KOPT-K1 (cell line): ENCODE results near the gene BMAL1.

Experiments used
- H3K27ac ChIP-seq: fragments of 200-600 bp; sonication (generic); 2 replicates; pipeline ENCODE4 v1.5.1; 2016; ENCODE audit warnings: antibody characterized with exemption, mild to moderate bottlenecking, low read depth, low read length; ENCODE audit not compliant: poor library complexity, severe bottlenecking
- H3K36me3 ChIP-seq: fragments of 200-600 bp; sonication (generic); 2 replicates; pipeline ENCODE4 v1.5.1; 2017; ENCODE audit warnings: antibody characterized with exemption, mild to moderate bottlenecking, low read length, moderate library complexity; ENCODE audit not compliant: insufficient read depth
- H3K9me3 ChIP-seq: fragments of 200-600 bp; sonication (generic); 2 replicates; pipeline ENCODE4 v1.5.1; 2017; ENCODE audit warnings: antibody characterized with exemption, low read length, mild to moderate bottlenecking; ENCODE audit not compliant: insufficient read depth, poor library complexity, severe bottlenecking

BMAL1 gene

DNA sequence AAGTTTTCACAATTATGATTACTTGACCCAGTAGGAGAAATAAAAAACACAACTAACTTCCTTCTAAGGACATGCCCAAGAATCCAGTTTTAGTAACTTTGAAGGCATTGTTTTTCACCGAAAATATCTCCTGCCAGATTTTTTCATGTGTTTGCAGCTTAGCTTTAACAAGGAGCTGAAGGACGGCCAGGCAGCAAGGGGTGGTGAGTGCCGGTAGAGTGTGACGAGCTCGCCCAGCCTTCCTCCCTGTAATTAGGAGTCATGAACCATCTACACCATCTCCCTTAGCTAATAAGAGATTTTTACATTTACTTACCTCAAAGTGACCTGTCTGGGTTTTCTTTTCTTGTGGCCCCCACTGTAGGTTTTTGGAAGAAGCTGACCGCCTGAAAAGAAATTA, 72.0 kb downstream of the BMAL1 start:
- H3K36me3 ChIP-seq = peaks cover 9% of the 10 kb centered on the region; the same call in 1 of the 2 replicates
- H3K27ac ChIP-seq = no peak overlapping the region
- H3K9me3 ChIP-seq = no peaks in the 10 kb centered on the region

DNA sequence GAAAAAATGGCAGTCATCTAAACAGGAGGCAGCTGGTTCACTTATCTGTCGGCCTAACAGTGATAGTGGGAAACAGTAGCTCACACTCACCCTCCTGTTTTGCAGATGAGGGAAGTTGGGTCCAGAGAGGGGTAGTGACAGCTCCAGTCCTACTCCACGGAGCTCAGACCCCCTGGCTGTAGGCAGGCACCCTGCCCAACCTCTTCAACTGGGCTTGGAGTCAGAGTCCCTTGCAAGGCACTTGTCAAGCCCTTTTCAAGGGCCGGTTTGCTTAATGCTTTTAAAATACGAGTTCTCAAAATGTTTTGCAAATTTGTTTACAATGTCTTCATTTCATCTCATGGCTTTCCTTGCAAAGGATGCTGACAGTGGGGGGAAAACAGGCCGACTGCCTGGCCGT, 75.1 kb downstream of the BMAL1 start:
- Histone ChIP-seq H3K9me3 (no peaks in the 10 kb centered on the region), H3K27ac (no peak overlapping the region), H3K36me3 (peaks cover 36% of the 10 kb centered on the region)

DNA sequence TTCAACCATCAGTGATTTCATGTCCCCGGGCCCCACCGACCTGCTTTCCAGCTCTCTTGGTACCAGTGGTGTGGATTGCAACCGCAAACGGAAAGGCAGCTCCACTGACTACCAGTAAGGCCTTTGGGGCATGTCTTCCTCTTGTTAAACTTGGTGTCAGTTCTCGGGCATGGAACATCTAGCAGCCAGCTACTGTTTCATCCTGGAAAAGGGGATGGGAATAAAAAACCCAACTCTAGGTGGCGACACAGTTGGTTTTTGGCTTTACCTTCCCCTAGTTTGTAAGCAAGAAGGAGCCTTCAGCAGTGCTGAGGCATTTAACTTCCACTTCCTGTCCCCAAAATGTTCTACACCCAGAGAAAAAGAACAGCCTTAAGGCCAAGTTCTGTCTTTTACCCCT, 76.7 kb downstream of the BMAL1 start:
- peaks cover 51% of the 10 kb centered on the region for H3K36me3 ChIP-seq
- H3K9me3 ChIP-seq = no peaks in the 10 kb centered on the region
- H3K27ac ChIP-seq = no peak overlapping the region

DNA sequence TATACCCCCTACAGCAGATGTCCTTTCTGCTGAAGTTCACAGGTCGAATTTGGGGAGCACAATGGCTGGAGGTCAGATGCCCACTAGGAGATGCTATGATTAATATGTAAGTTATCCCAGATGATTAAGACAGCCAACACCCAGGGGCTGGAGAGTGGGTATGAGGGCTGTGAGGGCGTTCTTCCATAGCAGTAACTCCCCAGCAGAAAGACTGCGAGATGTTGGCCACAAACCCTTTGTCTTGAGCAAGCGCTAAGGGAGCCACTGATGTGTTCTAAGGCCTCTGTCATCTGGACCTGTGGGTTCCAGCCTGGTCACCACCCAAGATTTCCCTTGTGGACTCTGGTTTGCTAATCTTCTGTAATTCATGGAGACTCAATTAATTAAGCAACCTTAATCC, 77.6 kb downstream of the BMAL1 start:
- H3K36me3 ChIP-seq = peaks cover 53% of the 10 kb centered on the region
- no peaks in the 10 kb centered on the region for H3K9me3 ChIP-seq
- H3K27ac ChIP-seq = no peak overlapping the region

DNA sequence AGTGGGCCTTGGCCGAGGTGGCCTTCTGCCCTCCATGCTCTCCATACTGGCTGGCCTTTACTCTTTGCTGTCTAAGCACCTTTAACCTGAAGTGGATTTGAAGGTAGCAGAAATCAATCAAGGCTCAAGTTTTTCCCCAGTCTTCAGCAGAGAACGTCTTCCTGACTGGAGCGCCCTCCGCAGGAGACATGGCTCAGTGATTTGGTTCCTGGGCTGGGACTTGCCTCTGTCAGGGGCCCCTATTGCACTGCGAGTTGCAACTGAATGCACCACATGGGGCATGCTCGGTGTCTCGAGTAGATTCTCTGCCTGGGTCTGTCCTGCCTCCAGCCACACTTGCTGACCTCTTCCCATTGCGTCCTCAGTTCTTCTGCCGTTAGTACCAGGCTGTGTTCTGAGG, 79.6 kb downstream of the BMAL1 start:
- peaks cover 70% of the 10 kb centered on the region for H3K36me3 ChIP-seq
- no peak overlapping the region for H3K27ac ChIP-seq
- no peaks in the 10 kb centered on the region for H3K9me3 ChIP-seq

DNA sequence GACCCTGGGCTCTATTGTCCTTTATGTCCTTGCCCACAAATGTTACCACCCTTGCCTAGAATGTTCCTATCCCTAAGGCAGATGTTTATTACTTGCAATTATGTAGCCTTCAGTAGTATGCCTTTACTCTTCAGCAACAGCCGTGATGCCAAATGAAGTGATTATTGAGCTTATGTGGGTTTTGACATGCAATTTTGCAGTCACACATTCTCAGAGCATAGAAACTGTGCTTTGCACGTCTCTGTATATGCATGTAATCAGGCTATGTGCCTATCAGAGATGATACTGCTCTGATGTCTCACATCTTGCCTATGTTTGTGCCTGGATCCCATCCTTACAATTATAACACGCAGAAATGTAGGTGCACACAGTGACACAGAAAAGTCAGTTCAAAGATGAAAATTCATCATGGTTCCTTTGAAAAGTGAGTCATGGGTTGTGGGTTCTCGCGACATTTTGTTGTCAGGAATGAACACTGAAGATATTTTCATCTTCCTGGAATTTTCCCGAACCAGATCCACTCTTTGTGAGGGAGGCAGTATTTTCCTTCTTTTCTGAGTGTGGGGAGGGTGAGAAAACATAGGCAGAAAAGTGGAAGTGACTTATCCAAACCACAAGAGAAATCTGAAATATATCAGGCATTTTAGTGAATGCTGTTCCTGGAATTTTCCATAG, 81.1 kb downstream of the BMAL1 start:
- Histone ChIP-seq H3K9me3 (no peaks in the 10 kb centered on the region), H3K27ac (no peak overlapping the region), H3K36me3 (peaks cover 81% of the 10 kb centered on the region)

DNA sequence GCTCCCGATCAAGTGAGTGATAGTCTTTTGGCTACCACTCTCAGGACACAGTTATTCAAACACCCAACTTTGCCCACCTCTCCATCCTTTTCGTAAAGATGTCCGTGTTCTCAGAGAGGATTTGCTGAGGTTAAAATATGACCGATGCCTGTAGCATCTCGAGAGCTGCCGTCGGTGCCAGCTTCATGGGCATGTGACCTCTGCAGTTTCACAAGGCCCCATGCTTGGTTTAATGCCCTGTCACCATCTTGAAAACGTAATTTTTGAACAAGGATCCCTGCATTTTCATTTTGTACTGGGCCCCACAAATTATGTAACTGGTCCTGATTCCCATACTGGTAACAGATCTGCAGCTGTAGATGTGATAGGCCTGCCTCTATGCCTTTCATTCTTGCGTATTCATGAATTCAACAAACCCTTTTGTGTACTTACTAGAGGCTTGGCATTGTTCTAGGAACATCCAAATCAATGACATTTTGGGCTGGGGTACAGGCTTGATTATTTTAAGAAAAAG, 85.1 kb downstream of the BMAL1 start:
- H3K9me3 ChIP-seq = no peaks in the 10 kb centered on the region
- H3K27ac ChIP-seq = no peak overlapping the region
- peaks cover 92% of the 10 kb centered on the region for H3K36me3 ChIP-seq

DNA sequence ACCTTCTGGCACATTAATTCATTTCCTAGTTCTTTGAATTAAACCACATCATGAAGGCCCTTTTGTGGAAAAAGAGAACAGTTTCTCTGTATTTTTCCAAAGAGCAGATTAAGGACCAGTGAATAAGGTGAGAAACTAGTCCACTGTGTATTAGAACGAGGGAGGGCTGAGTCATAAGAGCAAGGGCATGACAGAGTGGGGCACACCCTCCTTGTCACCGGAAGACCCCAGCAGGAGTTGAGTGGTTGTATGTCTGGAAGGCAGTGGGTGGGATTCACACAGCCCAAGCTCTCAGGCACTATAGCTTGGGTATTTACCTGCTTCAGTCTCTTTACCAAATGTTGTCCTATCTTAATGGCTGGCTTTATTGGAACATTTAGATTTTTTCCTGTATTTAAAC, 86.8 kb downstream of the BMAL1 start:
- H3K27ac ChIP-seq = no peak overlapping the region
- peaks cover 93% of the 10 kb centered on the region for H3K36me3 ChIP-seq
- no peaks in the 10 kb centered on the region for H3K9me3 ChIP-seq

DNA sequence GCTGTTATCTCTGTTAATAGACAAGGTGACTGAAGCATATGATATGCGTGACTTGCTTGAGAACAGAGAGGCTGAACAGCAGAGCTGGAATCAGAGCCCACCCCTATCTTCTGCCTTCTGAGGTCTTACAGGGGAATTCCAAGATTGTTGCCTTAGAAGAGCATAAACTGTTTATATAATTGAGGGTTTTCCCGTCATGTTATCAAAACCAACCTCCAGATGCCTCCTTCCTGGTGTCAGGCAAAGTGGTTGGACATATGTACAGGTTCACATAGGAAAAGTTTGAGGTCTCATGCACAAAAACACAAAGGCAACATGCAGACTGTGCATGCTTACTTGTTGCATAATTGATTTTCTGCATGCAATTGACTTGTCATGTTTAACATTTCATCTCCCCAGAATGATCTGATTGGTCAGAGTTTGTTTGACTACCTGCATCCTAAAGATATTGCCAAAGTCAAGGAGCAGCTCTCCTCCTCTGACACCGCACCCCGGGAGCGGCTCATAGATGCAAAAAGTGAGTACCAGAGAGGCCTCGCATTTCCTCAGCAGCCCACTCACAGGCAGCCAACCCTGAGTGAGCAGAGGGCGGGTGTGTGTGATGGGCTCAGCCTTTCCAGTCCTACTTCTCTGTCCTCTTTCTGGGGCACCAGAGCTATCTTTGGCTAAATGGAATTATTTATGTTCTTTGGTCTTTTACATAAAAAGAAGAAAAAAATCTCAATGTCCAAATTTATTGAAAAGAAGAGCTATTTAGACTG, 88.9 kb downstream of the BMAL1 start:
- H3K9me3 ChIP-seq = no peaks in the 10 kb centered on the region
- no peak overlapping the region for H3K27ac ChIP-seq
- H3K36me3 ChIP-seq = peaks cover 94% of the 10 kb centered on the region

DNA sequence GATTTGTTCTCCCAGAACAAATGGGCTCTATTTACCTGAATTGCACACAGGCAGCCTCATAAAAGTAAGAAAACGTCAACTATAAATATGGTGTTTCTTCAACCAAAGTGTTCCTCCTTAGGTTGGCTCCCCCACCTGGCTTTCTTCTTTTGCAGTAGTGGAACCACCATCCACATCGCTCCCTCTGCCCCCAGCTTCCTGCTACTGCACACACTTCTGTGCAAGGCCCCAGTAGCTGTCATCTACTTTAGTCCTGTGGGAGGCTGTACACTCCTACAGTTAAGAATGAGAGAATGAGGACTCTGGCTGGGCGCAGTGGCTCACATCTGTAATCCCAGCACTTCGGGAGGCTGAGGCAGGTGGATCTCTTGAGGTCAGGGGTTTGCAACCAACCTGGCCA, 89.5 kb downstream of the BMAL1 start:
- H3K27ac ChIP-seq = no peak overlapping the region
- no peaks in the 10 kb centered on the region for H3K9me3 ChIP-seq
- H3K36me3 ChIP-seq = peaks cover 94% of the 10 kb centered on the region

DNA sequence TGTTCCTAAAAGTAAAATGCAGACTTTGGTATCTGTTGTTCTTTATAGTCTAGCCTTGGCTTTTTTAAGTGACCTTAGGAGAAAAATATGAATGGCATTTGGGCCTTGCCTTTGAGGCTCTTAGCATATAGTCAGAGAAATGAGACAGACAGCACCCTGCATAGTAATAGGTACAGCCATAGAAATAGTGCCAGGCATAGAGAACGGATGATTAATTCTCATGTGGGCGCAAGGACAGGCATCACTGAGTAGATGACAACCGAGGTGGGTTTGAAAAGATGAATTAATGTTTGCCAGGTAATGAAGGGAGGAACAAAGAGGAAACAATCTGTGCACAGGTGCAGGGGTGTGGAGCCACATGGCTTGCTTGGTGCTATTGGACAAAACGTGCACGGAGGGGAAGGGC, 90.5 kb downstream of the BMAL1 start:
- no peaks in the 10 kb centered on the region for H3K9me3 ChIP-seq
- peaks cover 96% of the 10 kb centered on the region for H3K36me3 ChIP-seq
- H3K27ac ChIP-seq = no peak overlapping the region

DNA sequence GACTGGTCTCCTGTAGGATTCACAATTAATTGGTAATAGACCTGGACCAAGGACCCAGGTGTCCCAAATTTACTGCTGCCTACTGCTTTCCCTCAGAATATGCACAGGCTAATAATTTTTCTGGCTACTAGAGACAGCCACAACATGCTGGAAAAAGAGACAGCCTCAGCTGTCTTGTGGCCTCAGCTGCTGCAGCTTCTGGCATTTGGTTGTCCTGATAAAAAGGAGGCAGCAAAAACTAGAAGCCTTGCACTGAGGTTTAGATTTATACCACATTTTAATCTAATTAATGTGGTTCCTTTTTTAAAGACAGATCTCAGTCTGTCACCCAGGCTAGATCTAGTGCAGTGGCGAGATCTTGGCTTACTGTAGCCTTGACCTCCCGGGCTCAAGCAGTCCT, 95.6 kb downstream of the BMAL1 start:
- Histone ChIP-seq H3K9me3 (no peaks in the 10 kb centered on the region), H3K36me3 (peaks cover 98% of the 10 kb centered on the region), H3K27ac (no peak overlapping the region)

DNA sequence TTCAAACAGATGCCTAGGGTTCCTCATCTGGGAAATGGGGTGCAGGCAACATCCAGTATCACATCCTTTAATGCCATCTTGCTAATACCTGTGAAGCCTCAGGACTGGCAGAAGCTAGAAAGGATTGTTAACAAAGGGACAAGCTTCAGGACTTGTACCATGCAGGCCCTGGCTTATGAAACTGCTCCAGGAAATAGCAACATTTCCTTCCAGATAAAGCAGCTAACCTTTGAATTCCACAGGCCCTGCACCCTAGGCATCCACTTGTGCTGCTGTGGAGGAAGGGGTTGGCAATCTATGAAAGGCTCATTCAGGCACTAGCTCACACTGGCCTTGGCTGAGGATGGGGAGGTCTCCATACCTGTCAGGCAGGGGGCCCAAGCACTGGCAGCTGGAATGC, 98.2 kb downstream of the BMAL1 start:
- Histone ChIP-seq H3K36me3 (peaks cover 99% of the 10 kb centered on the region), H3K9me3 (no peaks in the 10 kb centered on the region), H3K27ac (no peak overlapping the region)

DNA sequence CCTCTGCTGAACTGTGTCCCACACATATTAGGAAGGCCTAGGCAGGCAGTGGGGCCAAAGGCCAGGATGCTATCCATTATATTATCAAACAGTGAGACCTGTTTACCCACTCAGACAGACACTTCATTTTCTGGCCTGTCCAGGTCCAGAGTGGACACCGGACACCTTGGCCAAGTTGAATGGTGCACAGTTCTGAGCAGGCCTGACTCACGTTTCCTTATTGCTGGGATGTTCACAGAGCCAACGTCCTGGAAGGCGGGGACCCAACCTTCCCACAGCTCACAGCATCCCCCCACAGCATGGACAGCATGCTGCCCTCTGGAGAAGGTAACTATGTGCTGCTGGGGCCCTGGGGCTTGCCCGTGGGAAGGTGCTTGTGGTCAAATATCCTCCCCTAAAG, 98.8 kb downstream of the BMAL1 start:
- H3K36me3 ChIP-seq = peaks cover 99% of the 10 kb centered on the region

DNA sequence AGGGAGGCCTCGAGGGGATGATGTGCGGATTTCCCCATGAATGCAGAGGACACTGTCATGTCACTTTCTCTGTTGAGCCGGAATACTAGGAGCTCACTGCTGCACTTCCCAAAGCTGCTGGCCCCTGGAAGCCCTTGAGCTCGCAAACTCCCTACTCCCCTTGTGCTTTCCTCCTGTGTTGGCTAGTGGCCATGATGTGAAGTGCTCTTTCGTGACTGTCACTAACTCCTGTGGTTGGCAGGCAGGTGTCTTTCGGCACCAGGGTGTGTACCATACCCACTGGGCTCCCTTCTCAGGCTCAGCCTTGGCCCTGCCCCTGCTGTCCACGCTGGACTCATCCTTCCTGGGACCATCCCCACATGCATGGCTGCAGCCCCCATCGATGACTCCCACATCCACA, 99.2 kb downstream of the BMAL1 start:
- H3K27ac ChIP-seq = no peak overlapping the region
- H3K36me3 ChIP-seq = peaks cover 98% of the 10 kb centered on the region
- H3K9me3 ChIP-seq = no peaks in the 10 kb centered on the region

More for the DNA sequence above, 98.8 kb downstream of the BMAL1 start:
- Histone ChIP-seq H3K27ac (no peak overlapping the region), H3K9me3 (no peaks in the 10 kb centered on the region)

DNA sequence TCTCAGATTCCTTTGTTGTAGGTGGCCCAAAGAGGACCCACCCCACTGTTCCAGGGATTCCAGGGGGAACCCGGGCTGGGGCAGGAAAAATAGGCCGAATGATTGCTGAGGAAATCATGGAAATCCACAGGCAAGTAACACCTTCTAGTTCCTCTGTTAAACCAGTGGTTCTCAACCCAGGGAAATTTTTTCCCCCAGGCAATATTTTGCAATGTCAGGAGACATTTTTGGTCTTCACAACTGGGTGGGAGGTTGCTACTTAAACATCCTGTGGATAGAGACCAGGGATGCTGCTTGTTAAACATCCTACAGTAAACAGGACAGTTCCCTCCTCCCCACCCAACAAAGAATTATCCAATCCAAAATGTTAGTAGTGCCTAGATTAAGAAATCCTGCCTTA, 100.7 kb downstream of the BMAL1 start:
- Histone ChIP-seq H3K27ac (no peak overlapping the region), H3K36me3 (peaks cover 98% of the 10 kb centered on the region), H3K9me3 (no peaks in the 10 kb centered on the region)
